Measurements from ENCODE around the gene VWA5B2. TPM values are rescaled to one million over a fixed set of nuclear protein-coding genes. Genes with fewer than 3 reads are reported as not detected.

VWA5B2 gene
- under 1 TPM in 1 of 3 donors, not detected in 2; 0.16 TPM for total RNA-seq

- Mint-ChIP-seq H3K4me3 (peak within 1 kb of the TSS; percentile 62), H3K9me3 (no peaks in the 10 kb centered on the region), H3K27me3 (ENCODE audit: low read depth) (peaks cover 55% of the 10 kb centered on the region), H3K4me1 (ENCODE audit: low read depth) (peaks cover 9% of the 10 kb centered on the region), H3K36me3 (ENCODE audit: insufficient read depth) (no peaks in the 10 kb centered on the region)
- ATAC-seq, result peak; percentile 96
- peak; percentile 65 for DNase-seq
Measured at GRCh38 chr3:184229394-184230080, at the start of gene VWA5B2. Gene VWA5B2 (plus strand): TSS chr3:184229585. CDS start chr3:184230529, 944 bp downstream.

DNA sequence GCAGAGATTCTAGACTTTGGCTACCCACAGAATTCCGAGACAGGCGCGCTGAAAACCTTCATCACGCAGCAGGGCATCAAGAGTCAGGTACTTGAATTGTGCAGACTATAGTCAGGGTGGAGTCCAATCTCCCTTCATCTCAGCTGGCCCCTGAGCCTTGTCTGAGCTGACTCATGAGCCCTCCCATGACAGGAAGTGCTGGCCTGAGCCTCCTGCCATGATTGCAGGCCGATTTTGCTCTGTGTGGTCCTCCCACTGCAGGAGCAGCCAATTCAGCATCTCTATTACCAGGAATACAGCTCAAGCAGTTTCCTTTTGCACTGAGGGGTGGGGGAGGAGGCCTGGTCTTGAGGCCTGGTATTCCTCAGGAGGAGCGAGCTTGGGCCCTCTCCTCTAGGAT, 49.2 kb upstream of the VWA5B2 start:
- no peaks in the 10 kb centered on the region for H3K27me3 Mint-ChIP-seq (ENCODE audit: low read depth)
- DNase-seq, result no peak
- no peak overlapping the region for H3K4me3 Mint-ChIP-seq
- no peaks in the 10 kb centered on the region for H3K9me3 Mint-ChIP-seq
- H3K4me1 Mint-ChIP-seq (ENCODE audit: low read depth), result peaks cover 30% of the 10 kb centered on the region
- peaks cover 49% of the 10 kb centered on the region for H3K36me3 Mint-ChIP-seq (ENCODE audit: insufficient read depth)
- ATAC-seq, result no peak

DNA sequence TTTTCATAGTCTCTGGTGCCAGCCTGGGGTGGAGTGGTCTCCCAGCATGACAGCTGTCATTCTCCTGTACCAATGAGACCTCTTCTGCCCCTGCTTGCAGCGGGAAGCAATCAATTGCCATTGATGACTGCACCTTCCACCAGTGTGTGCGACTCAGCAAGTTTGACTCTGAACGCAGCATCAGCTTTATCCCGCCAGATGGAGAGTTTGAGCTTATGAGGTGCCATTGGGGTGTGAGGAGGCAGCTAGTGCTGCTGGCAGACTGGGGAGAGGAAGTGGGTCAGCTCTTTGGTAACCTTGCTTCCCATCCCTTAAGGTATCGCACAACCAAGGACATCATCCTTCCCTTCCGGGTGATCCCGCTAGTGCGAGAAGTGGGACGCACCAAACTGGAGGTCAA, 47.8 kb upstream of the VWA5B2 start:
- ATAC-seq (no peak), DNase-seq (no peak)
- peaks cover 49% of the 10 kb centered on the region for H3K36me3 Mint-ChIP-seq (ENCODE audit: insufficient read depth)
- H3K4me3 Mint-ChIP-seq, result no peak overlapping the region
- no peaks in the 10 kb centered on the region for H3K9me3 Mint-ChIP-seq
- H3K27me3 Mint-ChIP-seq (ENCODE audit: low read depth), result no peaks in the 10 kb centered on the region
- peaks cover 24% of the 10 kb centered on the region for H3K4me1 Mint-ChIP-seq (ENCODE audit: low read depth)

DNA sequence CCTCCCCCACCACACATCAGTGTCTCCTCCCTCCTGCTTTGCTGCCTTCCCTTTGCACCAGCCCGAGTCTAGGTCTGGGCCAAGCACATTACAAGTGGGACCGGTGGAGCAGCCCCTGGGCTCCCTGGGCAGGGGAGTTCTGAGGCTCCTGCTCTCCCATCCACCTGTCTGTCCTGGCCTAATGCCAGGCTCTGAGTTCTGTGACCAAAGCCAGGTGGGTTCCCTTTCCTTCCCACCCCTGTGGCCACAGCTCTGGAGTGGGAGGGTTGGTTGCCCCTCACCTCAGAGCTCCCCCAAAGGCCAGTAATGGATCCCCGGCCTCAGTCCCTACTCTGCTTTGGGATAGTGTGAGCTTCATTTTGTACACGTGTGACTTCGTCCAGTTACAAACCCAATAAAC, 45.7 kb upstream of the VWA5B2 start:
- Mint-ChIP-seq H3K36me3 (ENCODE audit: insufficient read depth) (peaks cover 55% of the 10 kb centered on the region), H3K9me3 (no peaks in the 10 kb centered on the region), H3K27me3 (ENCODE audit: low read depth) (no peaks in the 10 kb centered on the region), H3K4me1 (ENCODE audit: low read depth) (peaks cover 28% of the 10 kb centered on the region), H3K4me3 (no peak overlapping the region)
- DNase-seq, result no peak
- ATAC-seq, result no peak

DNA sequence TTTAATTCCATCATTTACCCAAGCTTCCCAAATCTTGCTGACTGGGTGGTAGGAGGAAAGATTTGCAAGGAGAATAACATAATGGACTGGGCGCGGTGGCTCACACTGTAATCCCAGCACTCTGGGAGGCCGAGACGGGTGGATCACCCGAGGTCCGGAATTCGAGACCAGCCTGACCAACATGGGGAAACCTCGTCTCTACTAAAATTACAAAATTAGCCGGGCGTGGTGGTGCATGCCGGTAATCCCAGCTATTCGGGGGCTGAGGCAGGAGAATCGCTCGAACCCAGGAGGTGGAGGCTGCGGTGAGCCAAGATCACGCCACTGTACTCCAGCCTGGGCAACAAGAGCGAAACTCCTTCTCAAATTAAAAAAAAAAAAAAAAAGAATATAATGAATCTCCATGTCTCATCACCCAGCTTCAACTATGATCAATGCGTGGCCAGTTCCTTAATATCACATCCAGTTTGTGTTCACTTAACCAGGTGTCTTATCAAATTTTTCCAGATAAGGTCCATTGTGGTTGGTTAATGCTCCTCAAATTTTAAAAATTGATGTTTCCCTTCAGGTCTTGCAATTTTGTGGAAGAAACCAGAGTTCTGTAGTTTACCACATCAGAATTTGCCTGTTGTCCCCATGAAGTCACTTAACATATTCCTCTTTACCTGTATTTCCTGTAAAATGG, 44.7 kb upstream of the VWA5B2 start:
- DNase-seq, result no peak
- H3K27me3 Mint-ChIP-seq (ENCODE audit: low read depth), result no peaks in the 10 kb centered on the region

DNA sequence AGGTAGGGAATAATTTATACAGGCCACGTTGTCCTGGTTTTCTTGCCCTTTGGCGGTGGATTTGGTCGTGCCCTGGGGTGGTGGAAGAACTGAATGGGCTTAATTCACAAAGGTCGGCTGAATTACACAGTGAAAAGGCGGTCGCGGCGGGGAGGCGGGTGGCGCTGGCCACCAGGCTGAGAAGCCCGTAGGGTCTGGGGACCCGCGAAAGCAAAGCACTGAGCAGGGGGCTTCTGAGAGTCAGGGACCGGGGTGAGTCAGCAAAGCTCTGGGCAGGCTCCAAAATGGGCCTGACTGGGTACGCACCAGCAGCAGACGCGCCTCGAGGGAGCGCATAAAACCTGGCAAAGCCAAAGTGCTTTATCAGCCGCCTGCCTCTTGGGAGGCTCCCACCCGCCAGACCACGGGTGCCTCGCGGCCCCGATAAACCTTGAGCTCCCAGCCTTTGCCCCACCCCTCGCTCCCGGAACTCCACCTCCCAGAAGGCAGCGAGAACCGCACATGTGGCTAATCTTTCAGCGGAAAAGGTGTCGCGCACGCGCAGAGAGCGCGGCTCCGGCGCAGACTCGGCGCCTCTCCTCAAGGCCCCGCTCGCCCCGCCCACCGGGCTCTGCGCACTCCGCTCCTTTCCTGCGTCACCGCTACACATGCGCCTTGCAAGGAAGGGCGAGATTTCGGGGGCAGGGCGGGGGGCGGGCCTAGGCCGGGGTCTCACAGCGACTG, 43.8 kb upstream of the VWA5B2 start:
- peaks cover 51% of the 10 kb centered on the region for H3K36me3 Mint-ChIP-seq (ENCODE audit: insufficient read depth)
- H3K4me3 Mint-ChIP-seq, result peak overlapping the region; percentile 99
- H3K4me1 Mint-ChIP-seq (ENCODE audit: low read depth), result peaks cover 33% of the 10 kb centered on the region
- no peaks in the 10 kb centered on the region for H3K27me3 Mint-ChIP-seq (ENCODE audit: low read depth)
- no peaks in the 10 kb centered on the region for H3K9me3 Mint-ChIP-seq
- ATAC-seq (peak; percentile 90 to 91), DNase-seq (peak; percentile 99)

More for the DNA sequence above, 44.7 kb upstream of the VWA5B2 start:
- Mint-ChIP-seq H3K9me3 (no peaks in the 10 kb centered on the region), H3K36me3 (ENCODE audit: insufficient read depth) (peaks cover 54% of the 10 kb centered on the region), H3K4me1 (ENCODE audit: low read depth) (peaks cover 30% of the 10 kb centered on the region), H3K4me3 (peak overlapping the region; percentile 99)
- ATAC-seq, result no peak

- H3K27me3 Mint-ChIP-seq (ENCODE audit: low read depth), result no peaks in the 10 kb centered on the region
- no peak for DNase-seq
- peak within 1 kb of the TSS; percentile 99 for H3K4me3 Mint-ChIP-seq
- H3K36me3 Mint-ChIP-seq (ENCODE audit: insufficient read depth), result peaks cover 45% of the 10 kb centered on the region
- H3K9me3 Mint-ChIP-seq, result no peaks in the 10 kb centered on the region
- peaks cover 33% of the 10 kb centered on the region for H3K4me1 Mint-ChIP-seq (ENCODE audit: low read depth)
- peak; percentile 27 for ATAC-seq
Measured at GRCh38 chr3:184186184-184186901, 43.0 kb upstream of the VWA5B2 start, which contains the start of gene ABCF3. Gene ABCF3 (plus strand): TSS chr3:184186199. CDS start chr3:184186208, 9 bp downstream.

DNA sequence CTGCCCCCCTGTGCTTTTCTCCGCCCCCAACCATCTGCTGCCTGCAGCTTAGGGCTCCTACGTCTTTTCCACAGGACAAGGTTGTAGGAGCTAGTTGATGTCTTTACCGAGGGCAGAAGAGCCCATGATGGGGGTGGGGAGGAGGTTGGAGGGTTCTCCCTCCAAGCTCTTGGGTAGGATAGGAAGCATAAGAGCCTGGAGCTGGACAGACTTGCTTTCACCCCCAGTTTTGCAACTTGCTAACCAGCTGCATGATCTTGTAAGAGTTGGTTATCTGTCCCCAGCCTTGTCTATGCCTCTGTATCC, 42.5 kb upstream of the VWA5B2 start:
- ATAC-seq (no peak), DNase-seq (no peak)
- Mint-ChIP-seq H3K27me3 (ENCODE audit: low read depth) (no peaks in the 10 kb centered on the region), H3K4me1 (ENCODE audit: low read depth) (peaks cover 33% of the 10 kb centered on the region), H3K9me3 (no peaks in the 10 kb centered on the region), H3K4me3 (peak overlapping the region; percentile 99), H3K36me3 (ENCODE audit: insufficient read depth) (peaks cover 42% of the 10 kb centered on the region)

- Mint-ChIP-seq H3K4me1 (ENCODE audit: low read depth) (peaks cover 33% of the 10 kb centered on the region), H3K36me3 (ENCODE audit: insufficient read depth) (peaks cover 40% of the 10 kb centered on the region), H3K27me3 (ENCODE audit: low read depth) (no peaks in the 10 kb centered on the region), H3K9me3 (no peaks in the 10 kb centered on the region), H3K4me3 (peak overlapping the region; percentile 99)
- no peak for ATAC-seq
- no peak for DNase-seq
Measured at GRCh38 chr3:184188080-184188479, 41.3 kb upstream of the VWA5B2 start.

DNA sequence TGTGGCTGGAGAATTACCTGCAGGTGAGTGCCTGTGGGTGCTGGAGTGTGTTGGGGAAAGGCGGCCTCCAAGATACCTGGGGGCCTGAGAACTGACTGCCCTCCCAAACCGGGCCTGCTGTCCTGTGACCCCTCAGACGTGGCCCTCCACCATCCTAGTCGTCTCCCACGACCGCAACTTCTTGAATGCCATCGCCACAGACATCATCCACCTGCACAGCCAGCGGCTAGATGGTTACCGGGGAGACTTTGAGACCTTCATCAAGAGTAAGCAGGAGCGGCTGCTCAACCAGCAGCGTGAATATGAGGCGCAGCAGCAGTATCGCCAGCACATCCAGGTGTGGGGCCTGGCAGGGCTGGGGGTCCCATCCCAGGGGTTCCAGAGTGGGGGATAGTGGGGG, 40.0 kb upstream of the VWA5B2 start:
- H3K9me3 Mint-ChIP-seq, result no peaks in the 10 kb centered on the region
- no peak for DNase-seq
- no peak for ATAC-seq
- H3K4me3 Mint-ChIP-seq, result no peak overlapping the region
- peaks cover 33% of the 10 kb centered on the region for H3K4me1 Mint-ChIP-seq (ENCODE audit: low read depth)
- H3K36me3 Mint-ChIP-seq (ENCODE audit: insufficient read depth), result peaks cover 44% of the 10 kb centered on the region
- no peaks in the 10 kb centered on the region for H3K27me3 Mint-ChIP-seq (ENCODE audit: low read depth)

GRCh38 chr3:184192889-184193288, 36.5 kb upstream of the VWA5B2 start:
- H3K27me3 Mint-ChIP-seq (ENCODE audit: low read depth), result no peaks in the 10 kb centered on the region
- no peaks in the 10 kb centered on the region for H3K9me3 Mint-ChIP-seq
- H3K4me1 Mint-ChIP-seq (ENCODE audit: low read depth), result peaks cover 13% of the 10 kb centered on the region
- peaks cover 36% of the 10 kb centered on the region for H3K36me3 Mint-ChIP-seq (ENCODE audit: insufficient read depth)
- ATAC-seq (no peak), DNase-seq (no peak)
- no peak overlapping the region for H3K4me3 Mint-ChIP-seq

DNA sequence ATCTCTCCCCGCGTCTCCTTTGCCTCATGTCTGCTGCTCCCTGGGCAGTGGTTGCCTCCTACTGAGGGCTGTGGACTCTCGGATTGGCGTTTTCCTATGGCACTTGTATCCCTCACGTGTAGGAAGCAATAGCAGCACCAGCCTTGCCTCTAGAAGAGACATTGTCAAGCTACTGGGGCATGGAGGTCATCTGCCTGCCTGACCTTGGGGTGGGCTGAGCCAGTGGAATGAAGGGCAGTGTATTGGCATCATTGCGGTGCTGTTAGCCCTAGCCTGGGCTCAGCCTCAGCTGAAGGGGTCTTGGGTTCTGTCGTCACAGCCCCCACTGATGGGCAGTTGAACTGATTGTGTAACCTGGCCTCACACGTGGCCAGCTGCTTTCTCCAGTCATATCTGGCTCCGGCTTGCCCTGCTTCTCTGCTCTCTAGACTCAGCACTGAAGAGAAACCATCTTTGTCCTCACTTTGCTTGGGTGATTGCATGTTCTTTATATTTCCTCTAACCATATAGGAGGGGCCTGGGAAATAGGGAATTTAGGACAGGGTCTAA, 35.3 kb upstream of the VWA5B2 start:
- DNase-seq (no peak), ATAC-seq (no peak)
- Mint-ChIP-seq H3K9me3 (no peaks in the 10 kb centered on the region), H3K4me1 (ENCODE audit: low read depth) (peaks cover 3% of the 10 kb centered on the region), H3K4me3 (no peak overlapping the region), H3K36me3 (ENCODE audit: insufficient read depth) (peaks cover 27% of the 10 kb centered on the region), H3K27me3 (ENCODE audit: low read depth) (no peaks in the 10 kb centered on the region)

DNA sequence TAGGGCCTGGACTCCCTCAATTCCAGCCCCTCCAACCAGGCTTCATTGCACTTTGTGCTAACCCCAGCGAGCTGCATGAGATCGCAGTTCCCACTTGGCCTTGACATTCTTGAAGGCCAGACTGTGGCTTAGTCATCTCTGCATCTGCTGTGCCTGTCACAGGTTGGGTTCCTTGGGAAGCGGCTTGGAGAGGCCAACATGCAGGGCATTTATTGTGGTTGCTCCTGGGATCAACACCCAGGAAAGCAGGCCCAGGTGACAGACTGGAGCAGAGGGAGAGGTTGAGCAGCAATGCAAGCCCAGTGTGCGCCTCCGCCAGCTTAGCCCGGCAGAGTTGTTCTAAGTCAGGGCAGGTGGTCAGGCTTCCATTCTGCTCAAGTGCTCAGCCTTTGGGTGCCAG, 32.8 kb upstream of the VWA5B2 start:
- H3K4me1 Mint-ChIP-seq (ENCODE audit: low read depth), result no peaks in the 10 kb centered on the region
- DNase-seq (no peak), ATAC-seq (no peak)
- no peaks in the 10 kb centered on the region for H3K27me3 Mint-ChIP-seq (ENCODE audit: low read depth)
- H3K9me3 Mint-ChIP-seq, result no peaks in the 10 kb centered on the region
- H3K4me3 Mint-ChIP-seq, result no peak overlapping the region
- peaks cover 20% of the 10 kb centered on the region for H3K36me3 Mint-ChIP-seq (ENCODE audit: insufficient read depth)

GRCh38 chr3:184198509-184198908, 30.9 kb upstream of the VWA5B2 start:
- Mint-ChIP-seq H3K27me3 (ENCODE audit: low read depth) (no peaks in the 10 kb centered on the region), H3K36me3 (ENCODE audit: insufficient read depth) (peaks cover 9% of the 10 kb centered on the region), H3K9me3 (no peaks in the 10 kb centered on the region), H3K4me1 (ENCODE audit: low read depth) (no peaks in the 10 kb centered on the region), H3K4me3 (no peak overlapping the region)
- ATAC-seq (no peak), DNase-seq (no peak)
